ENCODE measurements around the gene STXBP5.
A peak's percentile ranks its signal among the peaks of the same experiment; 100 is the strongest.

Gene STXBP5

DNA sequence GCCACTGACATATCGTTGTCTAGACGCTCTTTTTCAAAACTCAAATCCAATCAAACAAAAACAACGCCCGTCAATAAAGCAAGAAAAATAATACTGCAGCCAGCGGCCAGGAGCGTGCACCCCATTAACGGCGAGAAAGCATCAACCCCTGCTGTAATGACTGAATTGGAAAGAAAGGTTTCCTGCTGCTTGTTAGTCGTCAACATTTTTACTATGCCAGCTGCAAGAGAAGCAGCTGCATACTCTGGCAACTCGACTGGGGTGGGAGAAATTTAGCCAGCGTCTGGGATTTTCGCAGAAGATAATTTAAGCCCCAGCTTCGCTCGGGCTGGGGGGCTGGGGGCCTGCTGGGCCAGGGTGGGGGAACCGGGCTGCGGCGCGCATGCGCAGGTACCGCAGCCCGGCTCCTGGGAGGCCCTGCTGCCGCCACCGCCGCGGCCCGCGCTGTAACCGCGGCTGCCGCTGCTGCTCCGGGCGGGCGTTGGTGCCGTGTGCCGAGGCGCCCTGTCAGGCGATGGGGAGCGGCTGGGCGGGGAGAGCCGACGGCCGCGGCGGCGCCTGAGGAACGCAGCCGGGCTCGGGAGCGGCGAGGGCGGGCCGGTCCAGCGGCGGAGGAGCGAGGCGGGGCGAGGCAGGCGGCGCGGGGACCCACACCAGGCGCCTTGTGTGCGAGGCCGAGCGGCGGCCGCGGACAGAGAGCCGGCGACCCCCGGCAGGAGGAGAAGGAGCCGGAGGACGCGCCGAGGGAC lies 732 bp upstream of the STXBP5 start:
- TF ChIP-seq, protein P1, sequence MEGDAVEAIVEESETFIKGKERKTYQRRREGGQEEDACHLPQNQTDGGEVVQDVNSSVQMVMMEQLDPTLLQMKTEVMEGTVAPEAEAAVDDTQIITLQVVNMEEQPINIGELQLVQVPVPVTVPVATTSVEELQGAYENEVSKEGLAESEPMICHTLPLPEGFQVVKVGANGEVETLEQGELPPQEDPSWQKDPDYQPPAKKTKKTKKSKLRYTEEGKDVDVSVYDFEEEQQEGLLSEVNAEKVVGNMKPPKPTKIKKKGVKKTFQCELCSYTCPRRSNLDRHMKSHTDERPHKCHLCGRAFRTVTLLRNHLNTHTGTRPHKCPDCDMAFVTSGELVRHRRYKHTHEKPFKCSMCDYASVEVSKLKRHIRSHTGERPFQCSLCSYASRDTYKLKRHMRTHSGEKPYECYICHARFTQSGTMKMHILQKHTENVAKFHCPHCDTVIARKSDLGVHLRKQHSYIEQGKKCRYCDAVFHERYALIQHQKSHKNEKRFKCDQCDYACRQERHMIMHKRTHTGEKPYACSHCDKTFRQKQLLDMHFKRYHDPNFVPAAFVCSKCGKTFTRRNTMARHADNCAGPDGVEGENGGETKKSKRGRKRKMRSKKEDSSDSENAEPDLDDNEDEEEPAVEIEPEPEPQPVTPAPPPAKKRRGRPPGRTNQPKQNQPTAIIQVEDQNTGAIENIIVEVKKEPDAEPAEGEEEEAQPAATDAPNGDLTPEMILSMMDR (IDR thresholded peaks at IDR 0.05; ENCODE audit: unreplicated experiment in 3 of 3), result no peak
- H3K9me3 Mint-ChIP-seq, result no peaks in the 10 kb centered on the region
- H3K27ac Mint-ChIP-seq, result peak overlapping the region; percentile 94 to 96 (median 95)
- H3K36me3 Mint-ChIP-seq (ENCODE audit: low read depth), result no peaks in the 10 kb centered on the region
- H3K4me3 Mint-ChIP-seq, result peak overlapping the region; percentile 93 to 97 (median 94)
- H3K27me3 Mint-ChIP-seq (ENCODE audit: low read depth), result peaks cover 5% of the 10 kb centered on the region
- H3K4me1 Mint-ChIP-seq, result peaks cover 18% of the 10 kb centered on the region

GRCh38 chr6:147204843-147205311 lies 660 bp downstream of the STXBP5 start:
- TF ChIP-seq, protein P1 (IDR thresholded peaks at IDR 0.05; ENCODE audit: unreplicated experiment in 3 of 3), result no peak

DNA sequence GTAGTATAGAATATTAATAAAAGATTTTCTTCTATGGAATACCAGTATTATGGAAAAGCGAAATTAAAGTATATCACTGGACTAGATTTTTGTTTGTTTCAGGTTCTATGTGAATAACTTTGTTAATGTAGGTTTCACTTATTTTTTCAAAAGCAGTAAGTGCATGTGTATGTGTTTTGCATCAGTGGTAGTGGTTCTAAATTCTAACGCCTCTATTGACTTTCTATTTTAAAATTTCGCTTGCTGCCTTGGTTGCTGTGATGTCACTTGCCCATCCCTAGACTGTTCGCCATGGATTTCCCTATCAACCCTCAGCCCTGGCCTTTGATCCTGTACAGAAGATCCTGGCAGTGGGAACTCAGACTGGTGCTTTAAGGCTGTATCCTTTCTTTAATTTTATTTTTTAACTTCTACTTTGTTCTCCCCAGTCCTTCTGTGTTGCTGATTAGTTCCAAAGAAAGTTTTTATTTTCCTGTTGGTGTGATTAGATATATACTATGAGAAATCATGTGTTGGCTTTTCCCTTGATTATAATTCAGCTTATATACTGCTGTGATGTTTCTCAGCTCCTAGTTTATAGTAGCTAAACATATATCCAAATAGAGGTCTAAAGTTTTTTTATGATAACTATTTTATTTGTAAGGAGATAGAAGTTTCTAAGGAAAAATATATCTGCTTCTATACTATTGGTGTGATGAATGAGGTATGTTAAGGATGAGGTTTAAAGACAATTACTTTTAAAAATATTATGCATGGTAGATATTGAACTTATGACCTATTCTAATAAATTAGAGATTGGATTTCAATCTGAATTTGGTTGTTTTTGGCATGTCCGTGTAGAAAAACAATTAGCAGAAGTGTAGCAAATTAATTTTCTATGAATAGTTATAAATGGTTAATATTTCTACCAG lies 1.7 kb downstream of the STXBP5 start:
- peak overlapping the region in 2 of 3 experiments; percentile 3 to 52 for H3K27ac Mint-ChIP-seq
- peaks cover 18% of the 10 kb centered on the region for H3K4me1 Mint-ChIP-seq
- H3K36me3 Mint-ChIP-seq (ENCODE audit: low read depth), result no peaks in the 10 kb centered on the region
- H3K4me3 Mint-ChIP-seq, result peak overlapping the region; percentile 88 to 89 (median 88)
- TF ChIP-seq, protein P1 (IDR thresholded peaks at IDR 0.05; ENCODE audit: unreplicated experiment in 3 of 3), result no peak
- H3K27me3 Mint-ChIP-seq (ENCODE audit: low read depth), result peaks cover 5% of the 10 kb centered on the region
- H3K9me3 Mint-ChIP-seq, result no peaks in the 10 kb centered on the region

More at GRCh38 chr6:147204843-147205311, 660 bp downstream of the STXBP5 start:
- Mint-ChIP-seq H3K27ac (peak overlapping the region; percentile 60 to 96 (median 89)), H3K9me3 (no peaks in the 10 kb centered on the region), H3K4me1 (peaks cover 18% of the 10 kb centered on the region), H3K27me3 (ENCODE audit: low read depth) (peaks cover 5% of the 10 kb centered on the region), H3K36me3 (ENCODE audit: low read depth) (no peaks in the 10 kb centered on the region), H3K4me3 (peak overlapping the region; percentile 88 to 89 (median 88))

DNA sequence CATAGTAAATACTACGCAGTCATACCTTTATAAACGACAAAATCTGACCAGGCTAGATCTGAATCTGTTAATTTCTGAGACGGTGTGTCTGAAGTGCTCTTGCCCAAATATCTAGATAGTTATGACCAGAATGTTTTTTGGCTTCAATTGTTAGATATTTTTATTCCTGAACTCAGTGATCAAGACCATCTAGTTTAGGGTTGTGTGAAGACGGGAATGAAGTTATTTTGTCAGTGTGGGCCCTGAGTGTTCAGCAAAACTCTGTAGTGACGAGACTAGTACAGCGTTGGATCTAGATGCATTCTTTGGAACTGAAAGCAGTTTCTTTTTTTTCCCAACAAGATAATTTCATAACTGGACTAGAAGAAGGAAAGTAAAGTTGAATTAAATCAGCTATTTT lies 3.1 kb downstream of the STXBP5 start:
- Mint-ChIP-seq H3K4me3 (peak overlapping the region in 1 of 3 experiments; percentile 9), H3K36me3 (ENCODE audit: low read depth) (peaks cover 7% of the 10 kb centered on the region), H3K9me3 (no peaks in the 10 kb centered on the region), H3K27ac (no peak overlapping the region), H3K27me3 (ENCODE audit: low read depth) (peaks cover 5% of the 10 kb centered on the region), H3K4me1 (peaks cover 18% of the 10 kb centered on the region)
- TF ChIP-seq, protein P1 (IDR thresholded peaks at IDR 0.05; ENCODE audit: unreplicated experiment in 3 of 3), result no peak

GRCh38 chr6:147207837-147208754 lies 3.9 kb downstream of the STXBP5 start:
- TF ChIP-seq, protein P1 (IDR thresholded peaks at IDR 0.05; ENCODE audit: unreplicated experiment in 3 of 3), result no peak
- H3K4me3 Mint-ChIP-seq, result no peak overlapping the region
- H3K27ac Mint-ChIP-seq, result no peak overlapping the region
- H3K4me1 Mint-ChIP-seq, result peaks cover 18% of the 10 kb centered on the region
- peaks cover 10% of the 10 kb centered on the region for H3K36me3 Mint-ChIP-seq (ENCODE audit: low read depth)
- H3K9me3 Mint-ChIP-seq, result no peaks in the 10 kb centered on the region
- H3K27me3 Mint-ChIP-seq (ENCODE audit: low read depth), result peaks cover 5% of the 10 kb centered on the region

Measured in nephron (organoid).